ENCODE results near the gene C3orf20.
"Not testable (repeated sequence)": the region's sequence is repeated elsewhere in the genome, so short reads cannot be mapped to it uniquely, and the experiment has no call there.

C3orf20 gene

GRCh38 chr3:14700891-14701290 lies 25.9 kb downstream of the C3orf20 start:
- no peak for DNase-seq (ENCODE audit: low read depth)

- DNase-seq (ENCODE audit: low read depth), result no peak
These were observed 26.7 kb downstream of the C3orf20 start for GRCh38 chr3:14701676-14702075.

GRCh38 chr3:14703128-14703750 lies 28.3 kb downstream of the C3orf20 start:
- no peak for DNase-seq (ENCODE audit: low read depth)

- DNase-seq (ENCODE audit: low read depth), result no peak
These were observed 28.9 kb downstream of the C3orf20 start for GRCh38 chr3:14703791-14704190.

- no peak for DNase-seq (ENCODE audit: low read depth)
These were observed 31.2 kb downstream of the C3orf20 start for GRCh38 chr3:14706096-14706495.

GRCh38 chr3:14716591-14716990 lies 41.6 kb downstream of the C3orf20 start:
- DNase-seq (ENCODE audit: low read depth), result no peak

GRCh38 chr3:14717307-14717706 lies 42.4 kb downstream of the C3orf20 start:
- no peak for DNase-seq (ENCODE audit: low read depth)

GRCh38 chr3:14718539-14718938 lies 43.6 kb downstream of the C3orf20 start:
- DNase-seq (ENCODE audit: low read depth), result no peak

- DNase-seq (ENCODE audit: low read depth), result no peak
These were observed 44.1 kb downstream of the C3orf20 start for GRCh38 chr3:14719006-14719405.

- no peak for DNase-seq (ENCODE audit: low read depth)
These were observed 46.4 kb downstream of the C3orf20 start for GRCh38 chr3:14721126-14721864.

GRCh38 chr3:14725013-14725412 lies 50.1 kb downstream of the C3orf20 start:
- no peak for DNase-seq (ENCODE audit: low read depth)

GRCh38 chr3:14725564-14726440 lies 50.9 kb downstream of the C3orf20 start:
- no peak for DNase-seq (ENCODE audit: low read depth)

- no peak for DNase-seq (ENCODE audit: low read depth)
These were observed 51.5 kb downstream of the C3orf20 start for GRCh38 chr3:14726441-14726780.

GRCh38 chr3:14728113-14728512 lies 53.2 kb downstream of the C3orf20 start:
- DNase-seq (ENCODE audit: low read depth), result no peak

- no peak for DNase-seq (ENCODE audit: low read depth)
These were observed 55.9 kb downstream of the C3orf20 start for GRCh38 chr3:14730703-14731382.

GRCh38 chr3:14740983-14741382 lies 66.0 kb downstream of the C3orf20 start:
- no peak for DNase-seq (ENCODE audit: low read depth)

- no peak for DNase-seq (ENCODE audit: low read depth)
These were observed 66.6 kb downstream of the C3orf20 start for GRCh38 chr3:14741510-14741909.

- DNase-seq (ENCODE audit: low read depth), result no peak
These were observed 69.6 kb downstream of the C3orf20 start for GRCh38 chr3:14744556-14744955.

GRCh38 chr3:14750650-14751049 lies 75.7 kb downstream of the C3orf20 start:
- no peak for DNase-seq (ENCODE audit: low read depth)

GRCh38 chr3:14752979-14753378 lies 78.0 kb downstream of the C3orf20 start:
- DNase-seq (ENCODE audit: low read depth), result not testable (repeated sequence)

- DNase-seq (ENCODE audit: low read depth), result no peak
These were observed 82.3 kb downstream of the C3orf20 start for GRCh38 chr3:14757153-14757700.

- DNase-seq (ENCODE audit: low read depth), result no peak
These were observed 83.4 kb downstream of the C3orf20 start for GRCh38 chr3:14758297-14758696.

Measured in stimulated activated CD8-positive, alpha-beta memory T cell treated with anti-CD3 and anti-CD28 coated beads, Interleukin-12 subunit alpha, Interleukin-12 subunit beta, amount 100 ng/mL, for 1 hour (primary cell).